ENCODE measurements around the gene SPTLC1. TPM values are rescaled to one million over a fixed set of nuclear protein-coding genes. Genes with fewer than 3 reads are reported as not detected.

The SPTLC1 gene
- total RNA-seq, 1 experiment from 2014 or later = 63.3 TPM

DNA sequence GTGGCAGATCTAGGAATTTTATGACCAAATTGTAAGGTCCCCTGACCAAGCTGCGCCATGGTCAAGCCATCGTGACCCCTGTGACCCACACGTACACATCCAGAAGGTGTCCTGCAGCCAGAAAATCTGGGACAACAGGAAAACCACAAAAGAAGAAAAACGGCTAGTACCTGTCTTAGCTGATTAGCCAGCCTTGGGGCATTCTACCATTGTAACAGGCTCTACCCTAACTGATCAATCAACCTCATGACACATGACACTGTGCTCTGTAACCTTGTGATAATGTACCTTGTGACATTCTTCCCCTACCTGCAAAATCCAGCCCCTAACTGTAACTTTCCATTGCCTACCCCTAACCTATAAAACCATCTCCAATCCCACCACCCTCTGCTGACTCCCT, 43.6 kb downstream of the SPTLC1 start:
- TF ChIP-seq, protein P1, sequence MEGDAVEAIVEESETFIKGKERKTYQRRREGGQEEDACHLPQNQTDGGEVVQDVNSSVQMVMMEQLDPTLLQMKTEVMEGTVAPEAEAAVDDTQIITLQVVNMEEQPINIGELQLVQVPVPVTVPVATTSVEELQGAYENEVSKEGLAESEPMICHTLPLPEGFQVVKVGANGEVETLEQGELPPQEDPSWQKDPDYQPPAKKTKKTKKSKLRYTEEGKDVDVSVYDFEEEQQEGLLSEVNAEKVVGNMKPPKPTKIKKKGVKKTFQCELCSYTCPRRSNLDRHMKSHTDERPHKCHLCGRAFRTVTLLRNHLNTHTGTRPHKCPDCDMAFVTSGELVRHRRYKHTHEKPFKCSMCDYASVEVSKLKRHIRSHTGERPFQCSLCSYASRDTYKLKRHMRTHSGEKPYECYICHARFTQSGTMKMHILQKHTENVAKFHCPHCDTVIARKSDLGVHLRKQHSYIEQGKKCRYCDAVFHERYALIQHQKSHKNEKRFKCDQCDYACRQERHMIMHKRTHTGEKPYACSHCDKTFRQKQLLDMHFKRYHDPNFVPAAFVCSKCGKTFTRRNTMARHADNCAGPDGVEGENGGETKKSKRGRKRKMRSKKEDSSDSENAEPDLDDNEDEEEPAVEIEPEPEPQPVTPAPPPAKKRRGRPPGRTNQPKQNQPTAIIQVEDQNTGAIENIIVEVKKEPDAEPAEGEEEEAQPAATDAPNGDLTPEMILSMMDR (conservative IDR thresholded peaks at IDR 0.05; ENCODE audit: low read depth, low read length) = no peak
- TF ChIP-seq EZH2phosphoT487 (IDR thresholded peaks at IDR 0.05; ENCODE audit: borderline replicate concordance, low read length) (no peak), EZH2 (IDR thresholded peaks at IDR 0.05; ENCODE audit: low read length, unreplicated experiment) (no peak)
- Histone ChIP-seq H3K27me3 (ENCODE audit: low read length) (no peaks in the 10 kb centered on the region), H3K9ac (ENCODE audit: low read length) (no peak overlapping the region), H3K36me3 (ENCODE audit: low read depth, low read length) (no peaks in the 10 kb centered on the region), H3K9me2 (replicated peaks; ENCODE audit: low read length) (no peaks in the 10 kb centered on the region), H3K4me3 (ENCODE audit: low read length) (no peak overlapping the region), H4K20me1 (ENCODE audit: low read length) (no peaks in the 10 kb centered on the region), H3K9me3 (ENCODE audit: low read length) (no peaks in the 10 kb centered on the region), H3K4me1 (ENCODE audit: insufficient read depth, low read length) (no peaks in the 10 kb centered on the region), H3K27ac (ENCODE audit: low read length) (no peak overlapping the region), H2AFZ (ENCODE audit: low read length) (no peak overlapping the region), H3K4me2 (ENCODE audit: low read length) (no peak overlapping the region), H3K79me2 (ENCODE audit: low read length) (no peaks in the 10 kb centered on the region), H3F3A (ENCODE audit: low read length, unreplicated experiment) (no peaks in the 10 kb centered on the region)
- CTCF ChIA-PET = no interaction called here
- no TSS peak for BruUV-seq (replicated peaks)
- POLR2A ChIA-PET (ENCODE audit: unreplicated experiment) = no interaction called here
- intact Hi-C loops (cut with micrococcal nuclease) = no loop called here
- ATAC-seq (no peak), DNase-seq (no peak)

GRCh38 chr9:92066168-92066567, 49.0 kb downstream of the SPTLC1 start:
- Histone ChIP-seq H3K9ac (ENCODE audit: low read length) (no peak overlapping the region), H3K4me2 (ENCODE audit: low read length) (no peak overlapping the region), H3K9me3 (ENCODE audit: low read length) (no peaks in the 10 kb centered on the region), H3K27ac (ENCODE audit: low read length) (no peak overlapping the region), H3K79me2 (ENCODE audit: low read length) (no peaks in the 10 kb centered on the region), H4K20me1 (ENCODE audit: low read length) (no peaks in the 10 kb centered on the region), H3K36me3 (ENCODE audit: low read depth, low read length) (peaks cover 19% of the 10 kb centered on the region), H3F3A (ENCODE audit: low read length, unreplicated experiment) (no peaks in the 10 kb centered on the region), H3K4me1 (ENCODE audit: insufficient read depth, low read length) (no peaks in the 10 kb centered on the region), H2AFZ (ENCODE audit: low read length) (no peak overlapping the region), H3K9me2 (replicated peaks; ENCODE audit: low read length) (no peaks in the 10 kb centered on the region), H3K4me3 (ENCODE audit: low read length) (no peak overlapping the region), H3K27me3 (ENCODE audit: low read length) (no peaks in the 10 kb centered on the region)
- DNase-seq = no peak
- BruUV-seq (replicated peaks) = no TSS peak
- no peak for TF ChIP-seq EZH2 (IDR thresholded peaks at IDR 0.05; ENCODE audit: low read length, unreplicated experiment)
- TF ChIP-seq, protein P1 (conservative IDR thresholded peaks at IDR 0.05; ENCODE audit: low read depth, low read length) = no peak
- TF ChIP-seq EZH2phosphoT487 (IDR thresholded peaks at IDR 0.05; ENCODE audit: borderline replicate concordance, low read length) = no peak
- POLR2A ChIA-PET (ENCODE audit: unreplicated experiment) = no interaction called here
- CTCF ChIA-PET = no interaction called here
- intact Hi-C loops (cut with micrococcal nuclease) = no loop called here
- ATAC-seq = no peak

- ChIA-PET CTCF (no interaction called here), POLR2A (ENCODE audit: unreplicated experiment) (no interaction called here)
- Histone ChIP-seq H3K4me3 (ENCODE audit: low read length) (no peak overlapping the region), H3K36me3 (ENCODE audit: low read depth, low read length) (peaks cover 20% of the 10 kb centered on the region), H3K9me3 (ENCODE audit: low read length) (no peaks in the 10 kb centered on the region), H3K4me1 (ENCODE audit: insufficient read depth, low read length) (no peaks in the 10 kb centered on the region), H2AFZ (ENCODE audit: low read length) (no peak overlapping the region), H3K9me2 (replicated peaks; ENCODE audit: low read length) (no peaks in the 10 kb centered on the region), H3F3A (ENCODE audit: low read length, unreplicated experiment) (no peaks in the 10 kb centered on the region), H3K4me2 (ENCODE audit: low read length) (no peak overlapping the region), H3K79me2 (ENCODE audit: low read length) (no peaks in the 10 kb centered on the region), H3K27me3 (ENCODE audit: low read length) (no peaks in the 10 kb centered on the region), H4K20me1 (ENCODE audit: low read length) (no peaks in the 10 kb centered on the region), H3K27ac (ENCODE audit: low read length) (no peak overlapping the region), H3K9ac (ENCODE audit: low read length) (no peak overlapping the region)
- intact Hi-C loops (cut with micrococcal nuclease) = no loop called here
- DNase-seq = no peak
- BruUV-seq (replicated peaks) = no TSS peak
- ATAC-seq = no peak
- TF ChIP-seq EZH2phosphoT487 (IDR thresholded peaks at IDR 0.05; ENCODE audit: borderline replicate concordance, low read length) (no peak), EZH2 (IDR thresholded peaks at IDR 0.05; ENCODE audit: low read length, unreplicated experiment) (no peak)
- TF ChIP-seq, protein P1 (conservative IDR thresholded peaks at IDR 0.05; ENCODE audit: low read depth, low read length) = no peak
Observed at GRCh38 chr9:92064711-92065110, 50.5 kb downstream of the SPTLC1 start.
